HEK293 (cell line): ENCODE measurements around the gene BCKDHB.

Experiments used
- CTCF ChIA-PET: fragments of 350-600 bp; formaldehyde crosslinking; extraction: SDS; loops from one replicate; lab custom pipeline; 2021; ENCODE audit warnings: antibody characterized with exemption; lab: Yijun Ruan, JAX
- POLR2A ChIA-PET: fragments of 300-600 bp; formaldehyde crosslinking; extraction: SDS; loops from one replicate; lab custom pipeline; 2020; ENCODE audit warnings: antibody characterized with exemption, inconsistent platforms; lab: Yijun Ruan, JAX
- H3K27ac ChIP-seq: fragments of 200-500 bp; sonication (Bioruptor generic); 2 replicates; pipeline ENCODE4 v1.5.1; 2014; ENCODE audit warnings: low read depth, low read length, control low read depth, inconsistent platforms; ENCODE audit errors: extremely low read depth
- H3K36me3 ChIP-seq, 2 experiments: fragments of 200-500 bp in 1 of 2; sonication (Bioruptor generic) in 1 of 2; 1 replicate in 1 of 2; 2 replicates in 1 of 2; pipeline ENCODE4 v1.5.1; 2014 to 2017; ENCODE audit warnings: inconsistent platforms in 2 of 2, low read length in 2 of 2; ENCODE audit not compliant: control insufficient read depth in 2 of 2, insufficient read depth in 1 of 2
- H3K4me1 ChIP-seq: fragments of 200-500 bp; sonication (Bioruptor generic); 2 replicates; pipeline ENCODE4 v1.5.1; 2014; ENCODE audit warnings: mild to moderate bottlenecking, low read length, inconsistent platforms; ENCODE audit not compliant: control insufficient read depth, insufficient read depth
- H3K4me3 ChIP-seq: 2 replicates; pipeline ENCODE4 v1.5.1; 2011; ENCODE audit warnings: low read depth, mild to moderate bottlenecking, control low read depth, low read length, moderate library complexity
- H3K9me3 ChIP-seq: fragments of 200-500 bp; sonication (Bioruptor generic); 2 replicates; pipeline ENCODE4 v1.5.1; 2014; ENCODE audit warnings: low read depth, low read length, inconsistent platforms; ENCODE audit not compliant: control insufficient read depth, insufficient read depth
- BCL6B ChIP-seq: fragments of 450-650 bp; formaldehyde crosslinking; IDR thresholded peaks from 2 replicates; pipeline ENCODE4 v1.5.1; 2017; ENCODE audit warnings: missing biosample characterization, missing genetic modification characterization
- HOXC10 ChIP-seq: sonication (generic); formaldehyde crosslinking; IDR thresholded peaks from 2 replicates; pipeline ENCODE4 v1.8.1; 2023; ENCODE audit warnings: mild to moderate bottlenecking, missing genetic modification reagents
- KLF7 ChIP-seq: fragments of 450-650 bp; formaldehyde crosslinking; IDR thresholded peaks from 2 replicates; pipeline ENCODE4 v1.5.1; 2016; ENCODE audit warnings: missing biosample characterization, missing genetic modification characterization, borderline replicate concordance
- MYNN ChIP-seq: fragments of 450-650 bp; formaldehyde crosslinking; IDR thresholded peaks from 2 replicates; pipeline ENCODE4 v1.5.1; 2016; ENCODE audit warnings: missing biosample characterization, missing genetic modification characterization, borderline replicate concordance
- PATZ1 ChIP-seq: fragments of 450-650 bp; formaldehyde crosslinking; IDR thresholded peaks from 2 replicates; pipeline ENCODE4 v1.5.1; 2016; ENCODE audit warnings: missing biosample characterization, missing genetic modification characterization
- TRIM28 ChIP-seq: IDR thresholded peaks from 2 replicates; pipeline ENCODE4 v1.6.1; 2011; ENCODE audit warnings: low read length, control low read depth, borderline replicate concordance
- ZBTB11 ChIP-seq: fragments of 450-650 bp; formaldehyde crosslinking; conservative IDR thresholded peaks from 2 replicates; pipeline ENCODE4 v1.5.1; 2016; ENCODE audit warnings: low read depth, missing biosample characterization, missing genetic modification characterization
- ZBTB48 ChIP-seq: fragments of 450-650 bp; formaldehyde crosslinking; IDR thresholded peaks from 2 replicates; pipeline ENCODE4 v1.5.1; 2016; ENCODE audit warnings: missing biosample characterization, missing genetic modification characterization
- ZBTB6 ChIP-seq: fragments of 450-650 bp; formaldehyde crosslinking; IDR thresholded peaks from 2 replicates; pipeline ENCODE4 v1.5.1; 2017; ENCODE audit warnings: missing biosample characterization, missing genetic modification characterization
- ZNF18 ChIP-seq: fragments of 450-650 bp; formaldehyde crosslinking; IDR thresholded peaks from 2 replicates; pipeline ENCODE4 v1.5.1; 2016; ENCODE audit warnings: missing biosample characterization, missing genetic modification characterization
- ZNF2 ChIP-seq: fragments of 450-650 bp; formaldehyde crosslinking; IDR thresholded peaks from 2 replicates; pipeline ENCODE4 v1.5.1; 2016; ENCODE audit warnings: missing biosample characterization, missing genetic modification characterization
- ZNF221 ChIP-seq: fragments of 450-650 bp; formaldehyde crosslinking; IDR thresholded peaks from 2 replicates; pipeline ENCODE4 v1.5.1; 2017; ENCODE audit warnings: missing biosample characterization, missing genetic modification characterization, borderline replicate concordance
- ZNF23 ChIP-seq: fragments of 450-650 bp; formaldehyde crosslinking; IDR thresholded peaks from 2 replicates; pipeline ENCODE4 v1.5.1; 2016; ENCODE audit warnings: missing biosample characterization, missing genetic modification characterization, borderline replicate concordance
- ZNF24 ChIP-seq: fragments of 450-650 bp; formaldehyde crosslinking; IDR thresholded peaks from 2 replicates; pipeline ENCODE4 v1.5.1; 2016; ENCODE audit warnings: missing biosample characterization, missing genetic modification characterization
- ZNF266 ChIP-seq: fragments of 450-650 bp; formaldehyde crosslinking; IDR thresholded peaks from 2 replicates; pipeline ENCODE4 v1.5.1; 2016; ENCODE audit warnings: missing biosample characterization, missing genetic modification characterization, low read depth
- ZNF350 ChIP-seq: fragments of 450-650 bp; formaldehyde crosslinking; IDR thresholded peaks from 2 replicates; pipeline ENCODE4 v1.5.0; 2017; ENCODE audit warnings: missing biosample characterization, mild to moderate bottlenecking, missing genetic modification characterization
- ZNF394 ChIP-seq: fragments of 450-650 bp; formaldehyde crosslinking; IDR thresholded peaks from 2 replicates; pipeline ENCODE4 v1.5.1; 2016; ENCODE audit warnings: missing biosample characterization, missing genetic modification characterization, mild to moderate bottlenecking, moderate library complexity, borderline replicate concordance
- ZNF398 ChIP-seq: fragments of 450-650 bp; formaldehyde crosslinking; IDR thresholded peaks from 2 replicates; pipeline ENCODE4 v1.5.1; 2017; ENCODE audit warnings: missing biosample characterization, missing genetic modification characterization
- ZNF449 ChIP-seq: fragments of 450-650 bp; formaldehyde crosslinking; IDR thresholded peaks from 2 replicates; pipeline ENCODE4 v1.5.1; 2017; ENCODE audit warnings: missing biosample characterization, mild to moderate bottlenecking, missing genetic modification characterization, moderate library complexity
- ZNF549 ChIP-seq: fragments of 450-650 bp; IDR thresholded peaks from 2 replicates; pipeline ENCODE4 v1.5.1; 2018; ENCODE audit warnings: missing biosample characterization, missing genetic modification characterization, mild to moderate bottlenecking, inconsistent platforms, moderate library complexity
- ZNF629 ChIP-seq: fragments of 450-650 bp; formaldehyde crosslinking; IDR thresholded peaks from 2 replicates; pipeline ENCODE4 v1.5.1; 2017; ENCODE audit warnings: missing biosample characterization, missing genetic modification characterization
- ZNF660 ChIP-seq: fragments of 450-650 bp; IDR thresholded peaks from 2 replicates; pipeline ENCODE4 v1.5.1; 2018; ENCODE audit warnings: missing biosample characterization, mild to moderate bottlenecking, missing genetic modification characterization
- ZNF707 ChIP-seq: fragments of 450-650 bp; formaldehyde crosslinking; IDR thresholded peaks from 2 replicates; pipeline ENCODE4 v1.5.1; 2016; ENCODE audit warnings: missing biosample characterization, missing genetic modification characterization
- ZNF843 ChIP-seq: fragments of 450-650 bp; formaldehyde crosslinking; IDR thresholded peaks from 2 replicates; pipeline ENCODE4 v1.5.1; 2016; ENCODE audit warnings: missing biosample characterization, missing genetic modification characterization
- ZSCAN30 ChIP-seq: fragments of 450-650 bp; IDR thresholded peaks from 2 replicates; pipeline ENCODE4 v1.5.1; 2018; ENCODE audit warnings: missing biosample characterization, mild to moderate bottlenecking, missing genetic modification characterization, moderate library complexity

BCKDHB gene

GRCh38 chr6:80366714-80367113 lies 260.2 kb downstream of the BCKDHB start:
- CTCF ChIA-PET, result interaction anchor here (0.6 kb wide), 1 partner anchor 47 kb away, joined by 3 read pairs; no protein-coding TSS in a partner anchor
- Histone ChIP-seq H3K9me3 (no peaks in the 10 kb centered on the region), H3K36me3 (no peaks in the 10 kb centered on the region), H3K4me1 (no peaks in the 10 kb centered on the region), H3K27ac (no peak overlapping the region), H3K4me3 (no peak overlapping the region)
- POLR2A ChIA-PET, result no interaction called here
- TF ChIP-seq ZNF398 (tag by site-specific recombination), result 0 out of 2 replicates have a peak, but pooled peaks have one; percentile 10
- TF ChIP-seq ZNF449 (tag by site-specific recombination), result no peak
- TF ChIP-seq ZNF549 (tag by site-specific recombination), result peak; percentile 76
- peak; percentile 55; the same call in 1 of the 2 replicates for TF ChIP-seq ZNF660
- no peak for TF ChIP-seq ZBTB6 (tag by site-specific recombination)
- TF ChIP-seq KLF7 (tag by site-specific recombination), result no peak
- TF ChIP-seq ZNF2 (tag by site-specific recombination), result peak; percentile 89
- no peak for TF ChIP-seq ZNF23 (tag by site-specific recombination)
- TF ChIP-seq TRIM28, result no peak
- TF ChIP-seq ZNF350 (tag by site-specific recombination), result no peak
- TF ChIP-seq ZNF24 (tag by site-specific recombination), result no peak
- no peak for TF ChIP-seq ZNF18
- no peak for TF ChIP-seq ZBTB11 (tag by site-specific recombination)
- TF ChIP-seq ZNF221 (tag by site-specific recombination), result no peak
- no peak for TF ChIP-seq ZBTB48 (tag by site-specific recombination)
- TF ChIP-seq MYNN (tag by site-specific recombination), result no peak
- no peak for TF ChIP-seq ZNF707 (tag by site-specific recombination)
- TF ChIP-seq ZNF629 (tag by site-specific recombination), result no peak
- no peak for TF ChIP-seq ZNF266 (tag by site-specific recombination)
- 0 out of 2 replicates have a peak, but pooled peaks have one; percentile 34 for TF ChIP-seq BCL6B (tag by site-specific recombination)
- no peak for TF ChIP-seq HOXC10 (CRISPR knock-in tag)
- no peak for TF ChIP-seq PATZ1 (tag by site-specific recombination)
- 0 out of 2 replicates have a peak, but pooled peaks have one; percentile 32 for TF ChIP-seq ZNF843 (tag by site-specific recombination)
- peak; percentile 64 for TF ChIP-seq ZSCAN30 (tag by site-specific recombination)
- TF ChIP-seq ZNF394, result no peak
